H1 (cell line): ENCODE measurements around the gene TRIM62. TPM values are rescaled to one million over a fixed set of nuclear protein-coding genes. Genes with fewer than 3 reads are reported as not detected.

Source experiments
- CTCF ChIA-PET: fragments of 300-600 bp; sonication (Branson Sonifier 250); formaldehyde crosslinking; loops from one replicate; lab custom pipeline; 2021; ENCODE audit not compliant: partially characterized antibody; lab: Charles Lee
- POLR2A ChIA-PET: fragments of 300-600 bp; sonication (Branson Sonifier 250); formaldehyde crosslinking; loops from one replicate; lab custom pipeline; 2021; ENCODE audit warnings: inconsistent platforms; ENCODE audit not compliant: partially characterized antibody; lab: Charles Lee
- DNase-seq, 2 experiments: peaks; one replicate each; pipeline versions ENCODE4 v3.0.0 to v3.0.0-alpha.2; 2010 to 2022; ENCODE audit warnings: low spot score in 2 of 2, low read depth in 1 of 2, mixed read lengths in 1 of 2
- FAIRE-seq: peaks from 2 replicates; lab custom pipeline; 2011; peaks lifted over from hg19 to GRCh38; lab: Jason Lieb, UNC
- H2AFZ ChIP-seq: 2 replicates; pipeline ENCODE4 v1.8.1; 2012; ENCODE audit warnings: low read length, inconsistent platforms
- H2AK5ac ChIP-seq: 2 replicates; pipeline ENCODE4 v1.6.1; 2013; ENCODE audit warnings: low read depth, low read length
- H2BK120ac ChIP-seq: replicated peaks from 2 replicates; pipeline ENCODE3; 2013; ENCODE audit warnings: low read depth, low read length, inconsistent platforms
- H2BK12ac ChIP-seq: 2 replicates; pipeline ENCODE4 v1.6.1; 2013; ENCODE audit warnings: low read depth, low read length
- H2BK15ac ChIP-seq: 2 replicates; pipeline ENCODE4 v1.6.1; 2013; ENCODE audit warnings: low read length
- H2BK20ac ChIP-seq: 2 replicates; pipeline ENCODE4 v1.6.1; 2013; ENCODE audit warnings: low read length
- H2BK5ac ChIP-seq: 2 replicates; pipeline ENCODE4 v1.6.1; 2013; ENCODE audit warnings: low read depth, low read length
- H3K14ac ChIP-seq: 2 replicates; pipeline ENCODE4 v1.6.1; 2013; ENCODE audit warnings: inconsistent platforms; ENCODE audit not compliant: insufficient read length
- H3K18ac ChIP-seq: 2 replicates; pipeline ENCODE4 v1.6.1; 2013; ENCODE audit warnings: low read length; ENCODE audit errors: extremely low read depth
- H3K23ac ChIP-seq: 2 replicates; pipeline ENCODE4 v1.6.1; 2013; ENCODE audit warnings: inconsistent platforms; ENCODE audit not compliant: insufficient read length
- H3K23me2 ChIP-seq: 2 replicates; pipeline ENCODE4 v1.6.1; 2013; ENCODE audit warnings: low read depth, low read length
- H3K27ac ChIP-seq: 2 replicates; pipeline ENCODE4 v1.6.1; 2011; ENCODE audit warnings: low read depth, low read length, inconsistent platforms
- H3K27me3 ChIP-seq, 4 experiments: replicated peaks in 1 of 4; 1 replicate in 1 of 4; 2 replicates in 3 of 4; pipeline versions ENCODE4 v1.6.1 to v1.8.1; 2011 to 2013; ENCODE audit warnings: low read length in 3 of 4, mild to moderate bottlenecking in 3 of 4, inconsistent platforms in 2 of 4, mixed read lengths in 2 of 4, moderate library complexity in 1 of 4; ENCODE audit not compliant: control insufficient read depth in 3 of 4, insufficient read depth in 3 of 4; ENCODE audit errors: extremely low read depth in 1 of 4
- H3K36me3 ChIP-seq, 4 experiments: 2 replicates each; pipeline versions ENCODE4 v1.6.1 to v1.8.1; 2011 to 2013; ENCODE audit warnings: mild to moderate bottlenecking in 4 of 4, low read length in 3 of 4, moderate library complexity in 2 of 4, control low read depth in 1 of 4, inconsistent platforms in 1 of 4; ENCODE audit not compliant: insufficient read depth in 4 of 4, control insufficient read depth in 2 of 4
- H3K4ac ChIP-seq: replicated peaks from 2 replicates; pipeline ENCODE3; 2013; ENCODE audit warnings: low read length, low read depth, mixed read lengths, inconsistent platforms; ENCODE audit not compliant: insufficient read length
- H3K4me1 ChIP-seq, 4 experiments: replicated peaks in 1 of 4; 1 replicate in 1 of 4; 2 replicates in 3 of 4; pipeline versions ENCODE4 v1.6.1 to v1.8.1; 2011 to 2013; ENCODE audit warnings: low read length in 3 of 4, inconsistent platforms in 2 of 4, mixed read lengths in 1 of 4; ENCODE audit not compliant: insufficient read depth in 4 of 4, control insufficient read depth in 3 of 4
- H3K4me2 ChIP-seq, 2 experiments: 2 replicates each; pipeline versions ENCODE4 v1.6.1 to v1.8.1; 2011 to 2013; ENCODE audit warnings: low read depth in 2 of 2, low read length in 2 of 2, control low read depth in 1 of 2, inconsistent platforms in 1 of 2, mild to moderate bottlenecking in 1 of 2; ENCODE audit not compliant: insufficient read depth in 1 of 2
- H3K4me3 ChIP-seq, 4 experiments: fragments of 200-600, 300-600 bp in 1 of 4; sonication (generic), shearing (Covaris generic), sonication (Bioruptor Twin) in 1 of 4; 2 replicates each; pipeline versions ENCODE4 v1.5.1 to v1.8.1; 2011 to 2016; ENCODE audit warnings: low read length in 4 of 4, low read depth in 3 of 4, control low read depth in 2 of 4, inconsistent platforms in 2 of 4, mild to moderate bottlenecking in 2 of 4, mixed read lengths in 1 of 4, moderate library complexity in 1 of 4; ENCODE audit not compliant: insufficient read depth in 2 of 4; ENCODE audit errors: extremely low read depth in 1 of 4
- H3K56ac ChIP-seq: replicated peaks from 2 replicates; pipeline ENCODE3; 2013; ENCODE audit warnings: low read depth, mild to moderate bottlenecking, mixed read lengths, low read length, inconsistent platforms; ENCODE audit not compliant: insufficient read length
- H3K79me1 ChIP-seq: 2 replicates; pipeline ENCODE4 v1.6.1; 2013; ENCODE audit warnings: low read depth, low read length, control low read depth
- H3K79me2 ChIP-seq, 2 experiments: 2 replicates each; pipeline versions ENCODE4 v1.6.1 to v1.8.1; 2012 to 2013; ENCODE audit warnings: low read length in 2 of 2, mild to moderate bottlenecking in 2 of 2, inconsistent platforms in 1 of 2; ENCODE audit not compliant: insufficient read depth in 2 of 2, control insufficient read depth in 1 of 2
- H3K9ac ChIP-seq, 4 experiments: replicated peaks in 1 of 4; 1 replicate in 1 of 4; 2 replicates in 3 of 4; pipeline versions ENCODE4 v1.6.1 to v1.8.1; 2011 to 2013; ENCODE audit warnings: low read depth in 3 of 4, low read length in 3 of 4, control low read depth in 2 of 4, mild to moderate bottlenecking in 2 of 4, moderate library complexity in 2 of 4, inconsistent platforms in 1 of 4; ENCODE audit errors: extremely low read depth in 1 of 4
- H3K9me3 ChIP-seq, 2 experiments: 2 replicates each; pipeline versions ENCODE4 v1.6.1 to v1.8.1; 2012 to 2013; ENCODE audit warnings: mild to moderate bottlenecking in 2 of 2, moderate library complexity in 2 of 2, control low read depth in 1 of 2, inconsistent platforms in 1 of 2, low read depth in 1 of 2, low read length in 1 of 2, mixed read lengths in 1 of 2; ENCODE audit not compliant: insufficient read depth in 2 of 2
- H4K20me1 ChIP-seq, 2 experiments: replicated peaks in 1 of 2; 2 replicates each; pipeline versions ENCODE3 to v1.8.1; 2011 to 2013; ENCODE audit warnings: inconsistent platforms in 2 of 2, low read length in 2 of 2, mild to moderate bottlenecking in 1 of 2; ENCODE audit not compliant: insufficient read depth in 2 of 2, control insufficient read depth in 1 of 2
- H4K5ac ChIP-seq: 2 replicates; pipeline ENCODE4 v1.6.1; 2013; ENCODE audit warnings: low read length, low read depth, mixed read lengths, inconsistent platforms; ENCODE audit not compliant: insufficient read length
- H4K8ac ChIP-seq: 2 replicates; pipeline ENCODE4 v1.8.0; 2013; ENCODE audit warnings: mild to moderate bottlenecking, moderate library complexity, low read length, inconsistent platforms; ENCODE audit not compliant: insufficient read depth; ENCODE audit errors: extremely low read depth
- H4K91ac ChIP-seq: replicated peaks from 2 replicates; pipeline ENCODE3; 2013; ENCODE audit warnings: low read length, mixed read lengths, inconsistent platforms; ENCODE audit not compliant: insufficient read length
- WGBS, 2 experiments: shearing (Covaris generic) in 1 of 2; methylation state at CpG; one replicate each; pipeline versions ENCODE4 v1.1.6 to v1.1.7; 2013 to 2015; ENCODE audit warnings: low lambda C conversion rate in 2 of 2, mixed read lengths in 2 of 2, inconsistent platforms in 1 of 2, low coverage in 1 of 2, missing lambda C conversion rate in 1 of 2; ENCODE audit not compliant: insufficient replicate concordance in 2 of 2, insufficient coverage in 1 of 2, insufficient read length in 1 of 2; ENCODE audit errors: extremely low coverage in 1 of 2, missing lambda C conversion rate in 1 of 2; 5-methylcytosine and 5-hydroxymethylcytosine counted together
- polyA plus RNA-seq, 7 experiments: library from polyadenylated mRNA; depleted of rRNA in 3 of 7; stranded (reverse) in 5 of 7; unstranded in 2 of 7; fragments of >200 nt in 5 of 7; fragments of 200-250 nt in 2 of 7; gene quantifications; 1 replicate in 5 of 7; 2 replicates in 1 of 7; 4 replicates in 1 of 7; pipeline versions ENCODE4 v1.2.1 to v1.2.3, GENCODE V29; 2011 to 2013; ENCODE audit warnings: missing spikeins in 2 of 7, mixed read lengths in 2 of 7
- total RNA-seq: library from RNA; stranded (reverse); fragmentation: NEBNext Ultra II Directional; extraction: Animal tissue kit (Norgen Biotek cat#: 25700); gene quantifications from 2 replicates; pipeline ENCODE4 v1.2.1, GENCODE V29; 2021

The TRIM62 gene
- total and polyA plus RNA-seq, 2 of the 8 experiments (the other 6 are each of a cell fraction or from before 2014, with no cell fraction given) = 6.3 to 10.8 TPM

GRCh38 chr1:33143698-33144097, 38.1 kb downstream of the TRIM62 start:
- Histone ChIP-seq H2AK5ac (no peak overlapping the region), H3K4ac (no peak overlapping the region), H4K20me1 (peaks cover 0 to 2% of the 10 kb centered on the region in 2 experiments), H2BK20ac (no peak overlapping the region), H3K79me1 (no peaks in the 10 kb centered on the region), H2BK120ac (no peak overlapping the region), H3K18ac (no peak overlapping the region), H3K14ac (no peak overlapping the region), H3K23ac (no peak overlapping the region), H3K9me3 (no peaks in the 10 kb centered on the region), H4K8ac (no peak overlapping the region), H3K36me3 (peaks cover 0 to 5% (median 0%) of the 10 kb centered on the region in 4 experiments; a peak in 2 of 8 replicates), H3K27ac (no peak overlapping the region), H3K27me3 (no peaks in the 10 kb centered on the region), H2BK15ac (no peak overlapping the region), H3K9ac (no peak overlapping the region; a peak in 1 of 7 replicates), H2BK12ac (no peak overlapping the region), H3K23me2 (no peaks in the 10 kb centered on the region; the same call in 1 of the 2 replicates), H3K4me3 (no peak overlapping the region), H3K4me2 (no peak overlapping the region), H2BK5ac (no peak overlapping the region), H3K79me2 (no peaks in the 10 kb centered on the region), H3K4me1 (peaks cover 6 to 20% (median 9%) of the 10 kb centered on the region in 4 experiments), H3K56ac (no peak overlapping the region), H4K91ac (no peak overlapping the region), H2AFZ (no peak overlapping the region), H4K5ac (no peak overlapping the region)
- no peak for FAIRE-seq
- DNase-seq = no peak
- ChIA-PET POLR2A (interaction anchor here (0.9 to 4.0 kb wide), 3 partner anchors 7 to 19 kb away, joined by 3 to 23 read pairs (median 7); no protein-coding TSS in a partner anchor), CTCF (interaction anchor here (4.8 kb wide), 1 partner anchor 7 kb away, joined by 55 read pairs; no protein-coding TSS in a partner anchor)
- WGBS, 2 experiments = 95% methylated on average over 2 of the region's 2 CpGs; no CpG with 5 or more reads in 1 of the 2 experiments
